Karpas-422 (cell line): ENCODE measurements around the gene CST9L. TPM values are rescaled to one million over a fixed set of nuclear protein-coding genes. Genes with fewer than 3 reads are reported as not detected.
"Not testable (repeated sequence)": the region's sequence is repeated elsewhere in the genome, so short reads cannot be mapped to it uniquely, and the experiment has no call there.

Source experiments
- DNase-seq: peaks from one replicate; pipeline ENCODE4 v3.0.0-alpha.2; 2015
- H2AFZ ChIP-seq: fragments of 200-600 bp; sonication (generic); 2 replicates; pipeline ENCODE4 v1.6.1; 2014; ENCODE audit warnings: antibody characterized with exemption, low read length, mixed read lengths
- H3K27ac ChIP-seq: fragments of 200-600 bp; sonication (generic); 2 replicates; pipeline ENCODE4 v1.5.1; 2014; ENCODE audit warnings: mild to moderate bottlenecking, low read length, moderate library complexity
- H3K27me3 ChIP-seq: fragments of 200-600 bp; sonication (generic); 2 replicates; pipeline ENCODE4 v1.6.1; 2014; ENCODE audit warnings: low read length, mixed read lengths
- H3K36me3 ChIP-seq: fragments of 200-600 bp; sonication (generic); 2 replicates; pipeline ENCODE4 v1.6.1; 2014; ENCODE audit warnings: low read length, mixed read lengths; ENCODE audit not compliant: insufficient read depth
- H3K4me1 ChIP-seq: fragments of 200-600 bp; sonication (generic); 2 replicates; pipeline ENCODE4 v1.6.1; 2014; ENCODE audit warnings: mild to moderate bottlenecking, low read length, mixed read lengths
- H3K4me2 ChIP-seq: fragments of 200-600 bp; sonication (generic); 2 replicates; pipeline ENCODE4 v1.6.1; 2014; ENCODE audit warnings: low read length, low read depth, mild to moderate bottlenecking; ENCODE audit not compliant: poor library complexity, severe bottlenecking
- H3K4me3 ChIP-seq: fragments of 200-600 bp; sonication (generic); 2 replicates; pipeline ENCODE4 v1.5.1; 2014; ENCODE audit warnings: mild to moderate bottlenecking, antibody characterized with exemption, low read length, mixed read lengths
- H3K79me2 ChIP-seq: fragments of 200-600 bp; sonication (generic); 2 replicates; pipeline ENCODE4 v1.6.1; 2014; ENCODE audit warnings: mild to moderate bottlenecking, low read length, mixed read lengths
- H3K9ac ChIP-seq: fragments of 200-600 bp; sonication (generic); 2 replicates; pipeline ENCODE4 v1.6.0; 2014; ENCODE audit warnings: low read length
- H3K9me2 ChIP-seq: fragments of 200-600 bp; sonication (generic), shearing (Covaris generic); replicated peaks from 2 replicates; pipeline ENCODE4 v1.6.0; 2014; ENCODE audit warnings: mild to moderate bottlenecking, low read length, moderate library complexity; ENCODE audit not compliant: insufficient read depth
- H3K9me3 ChIP-seq: fragments of 300-700, 200-600 bp; sonication (generic); 2 replicates; pipeline ENCODE4 v1.6.1; 2014; ENCODE audit warnings: low read length, mixed read lengths
- H4K20me1 ChIP-seq: fragments of 200-600 bp; sonication (generic); 2 replicates; pipeline ENCODE4 v1.6.1; 2014; ENCODE audit warnings: mild to moderate bottlenecking, antibody characterized with exemption, low read length, low read depth; ENCODE audit not compliant: insufficient read depth
- total RNA-seq: library from RNA; depleted of rRNA; stranded (reverse); fragments of >200 nt; shearing (Covaris generic); gene quantifications from 2 replicates; pipeline ENCODE4 v1.2.3, GENCODE V29; 2014; ENCODE audit warnings: low replicate concordance

The CST9L gene
- total RNA-seq, 1 experiment from 2014 or later, result not detected

GRCh38 chr20:23583526-23583925 lies 15.2 kb upstream of the CST9L start:
- Histone ChIP-seq H3K27ac (no peak overlapping the region), H3K79me2 (no peaks in the 10 kb centered on the region), H4K20me1 (no peaks in the 10 kb centered on the region), H3K4me3 (no peak overlapping the region), H3K9me2 (no peaks in the 10 kb centered on the region), H3K9ac (no peak overlapping the region), H2AFZ (no peak overlapping the region), H3K27me3 (no peaks in the 10 kb centered on the region), H3K4me2 (no peak overlapping the region), H3K4me1 (peaks cover 12% of the 10 kb centered on the region), H3K9me3 (no peaks in the 10 kb centered on the region), H3K36me3 (no peaks in the 10 kb centered on the region)
- DNase-seq, result no peak

- Histone ChIP-seq H3K4me1 (peaks cover 6% of the 10 kb centered on the region; the same call in 1 of the 2 replicates), H3K9ac (no peak overlapping the region), H3K79me2 (no peaks in the 10 kb centered on the region), H4K20me1 (no peaks in the 10 kb centered on the region), H3K4me2 (no peak overlapping the region), H3K9me3 (no peaks in the 10 kb centered on the region), H3K4me3 (no peak overlapping the region), H3K36me3 (no peaks in the 10 kb centered on the region), H3K27ac (no peak overlapping the region), H3K27me3 (no peaks in the 10 kb centered on the region), H2AFZ (no peak overlapping the region), H3K9me2 (no peaks in the 10 kb centered on the region)
- no peak for DNase-seq
Measured at GRCh38 chr20:23582293-23582692, 14.0 kb upstream of the CST9L start.

DNA sequence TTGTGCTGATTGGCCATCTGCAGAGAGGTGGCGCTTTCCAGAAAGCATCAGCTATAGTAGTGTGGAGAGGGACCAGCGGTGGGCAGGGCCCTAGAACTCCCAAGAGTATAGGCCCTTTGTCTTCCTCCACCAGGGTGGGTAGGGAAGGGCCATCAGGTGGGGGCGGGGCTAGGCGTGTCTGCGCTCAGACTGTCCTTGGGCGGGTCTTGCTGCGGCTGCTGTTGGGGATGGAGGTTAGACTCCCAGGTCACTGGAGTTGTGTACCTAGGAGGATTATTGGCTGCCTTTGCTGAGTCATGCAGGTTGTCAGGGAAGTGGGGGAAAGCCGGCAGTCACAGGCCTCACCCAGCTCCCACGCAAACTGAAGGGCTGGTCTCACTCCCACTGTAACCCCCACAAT lies 13.5 kb upstream of the CST9L start:
- H2AFZ ChIP-seq, result not testable (repeated sequence)

DNA sequence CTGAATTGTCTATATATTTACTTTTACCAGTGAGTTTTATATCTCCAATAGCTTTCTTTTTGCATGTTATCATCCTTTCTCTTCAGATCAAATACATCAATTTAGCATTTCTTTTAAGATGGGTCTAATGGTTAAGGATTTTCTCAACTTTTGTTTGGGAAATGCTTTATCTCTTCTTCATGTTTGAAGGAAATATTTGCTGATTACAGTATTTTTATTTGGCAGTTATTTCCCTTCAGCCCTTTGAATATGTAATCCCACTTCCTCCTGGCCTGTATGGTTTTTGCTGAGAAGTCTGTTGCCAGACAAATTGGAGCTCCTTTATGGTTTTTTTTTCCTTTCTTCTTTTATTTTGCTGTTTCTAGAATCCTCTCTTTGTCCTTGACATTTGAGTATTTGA lies 6.7 kb upstream of the CST9L start:
- no peak overlapping the region for H3K27ac ChIP-seq
- no peaks in the 10 kb centered on the region for H3K27me3 ChIP-seq
- H3K36me3 ChIP-seq, result no peaks in the 10 kb centered on the region
- no peak overlapping the region for H3K9ac ChIP-seq
- H2AFZ ChIP-seq, result no peak overlapping the region
- no peak overlapping the region for H3K4me2 ChIP-seq
- no peaks in the 10 kb centered on the region for H4K20me1 ChIP-seq
- H3K9me2 ChIP-seq, result no peaks in the 10 kb centered on the region
- H3K4me3 ChIP-seq, result no peak overlapping the region
- H3K9me3 ChIP-seq, result no peaks in the 10 kb centered on the region
- no peaks in the 10 kb centered on the region for H3K79me2 ChIP-seq
- H3K4me1 ChIP-seq, result no peaks in the 10 kb centered on the region
- no peak for DNase-seq

More for the DNA sequence above, 13.5 kb upstream of the CST9L start:
- not testable (repeated sequence) for H3K4me1 ChIP-seq, H3K27ac ChIP-seq, DNase-seq, H3K4me2 ChIP-seq, H4K20me1 ChIP-seq, H3K4me3 ChIP-seq, H3K79me2 ChIP-seq, H3K36me3 ChIP-seq, H3K9me3 ChIP-seq, H3K9me2 ChIP-seq, H3K9ac ChIP-seq, H3K27me3 ChIP-seq

- no peaks in the 10 kb centered on the region for H4K20me1 ChIP-seq
- no peak overlapping the region for H3K4me2 ChIP-seq
- no peak for DNase-seq
- H3K4me3 ChIP-seq, result no peak overlapping the region
- H2AFZ ChIP-seq, result no peak overlapping the region
- no peaks in the 10 kb centered on the region for H3K9me3 ChIP-seq
- H3K79me2 ChIP-seq, result no peaks in the 10 kb centered on the region
- H3K36me3 ChIP-seq, result no peaks in the 10 kb centered on the region
- no peak overlapping the region for H3K9ac ChIP-seq
- H3K27ac ChIP-seq, result no peak overlapping the region
- H3K9me2 ChIP-seq, result no peaks in the 10 kb centered on the region
- no peaks in the 10 kb centered on the region for H3K27me3 ChIP-seq
- no peaks in the 10 kb centered on the region for H3K4me1 ChIP-seq
Measured at GRCh38 chr20:23570178-23570760, 2.0 kb upstream of the CST9L start.

DNA sequence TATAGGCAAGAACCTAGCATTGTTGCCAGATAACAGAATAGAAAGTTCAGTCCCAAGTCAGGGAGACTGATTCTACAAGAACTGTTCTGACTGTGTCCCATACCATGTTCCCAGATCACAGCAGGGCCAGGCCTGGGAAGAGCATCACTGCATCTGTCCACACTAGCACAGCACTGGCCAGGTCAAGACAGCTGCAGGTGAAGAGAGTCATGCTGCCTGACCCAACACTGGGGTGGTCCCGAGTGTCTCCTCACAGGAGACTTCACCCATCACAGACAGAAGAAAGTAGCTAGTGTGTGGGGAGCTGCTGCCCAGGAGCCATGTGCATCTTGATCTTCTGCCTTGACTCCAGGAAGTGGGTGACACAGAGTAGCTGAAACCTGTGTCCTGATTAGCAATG lies 1.3 kb upstream of the CST9L start:
- no peaks in the 10 kb centered on the region for H3K9me2 ChIP-seq
- no peaks in the 10 kb centered on the region for H3K9me3 ChIP-seq
- DNase-seq, result no peak
- no peak overlapping the region for H3K27ac ChIP-seq
- no peaks in the 10 kb centered on the region for H3K27me3 ChIP-seq
- no peaks in the 10 kb centered on the region for H3K79me2 ChIP-seq
- H3K4me2 ChIP-seq, result no peak overlapping the region
- H3K4me1 ChIP-seq, result no peaks in the 10 kb centered on the region
- no peaks in the 10 kb centered on the region for H3K36me3 ChIP-seq
- H4K20me1 ChIP-seq, result no peaks in the 10 kb centered on the region
- no peak overlapping the region for H2AFZ ChIP-seq
- H3K9ac ChIP-seq, result no peak overlapping the region
- H3K4me3 ChIP-seq, result no peak overlapping the region

DNA sequence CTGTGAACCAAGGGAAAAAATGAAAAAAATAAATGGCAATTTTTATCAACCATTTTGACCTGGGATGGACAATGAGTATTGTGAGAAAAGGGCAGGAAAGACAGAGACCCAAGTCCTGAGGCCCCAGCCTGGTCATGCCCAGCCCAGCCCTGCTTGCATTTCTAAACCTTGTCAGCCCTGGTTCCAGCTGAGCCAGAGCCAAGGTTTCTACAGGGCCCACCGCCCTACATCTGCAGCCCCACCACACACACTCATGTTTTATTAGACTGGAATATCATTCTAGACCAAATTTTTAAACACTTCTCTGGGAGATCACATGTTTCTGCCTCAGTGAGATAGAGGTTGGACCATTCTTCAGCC lies 667 bp upstream of the CST9L start:
- no peak for DNase-seq
- Histone ChIP-seq H3K4me3 (no peak overlapping the region), H3K9ac (no peak overlapping the region), H2AFZ (no peak overlapping the region), H3K4me1 (no peaks in the 10 kb centered on the region), H3K79me2 (no peaks in the 10 kb centered on the region), H3K9me3 (no peaks in the 10 kb centered on the region), H3K4me2 (no peak overlapping the region), H3K36me3 (no peaks in the 10 kb centered on the region), H3K27ac (no peak overlapping the region), H3K9me2 (no peaks in the 10 kb centered on the region), H4K20me1 (no peaks in the 10 kb centered on the region), H3K27me3 (no peaks in the 10 kb centered on the region)

DNA sequence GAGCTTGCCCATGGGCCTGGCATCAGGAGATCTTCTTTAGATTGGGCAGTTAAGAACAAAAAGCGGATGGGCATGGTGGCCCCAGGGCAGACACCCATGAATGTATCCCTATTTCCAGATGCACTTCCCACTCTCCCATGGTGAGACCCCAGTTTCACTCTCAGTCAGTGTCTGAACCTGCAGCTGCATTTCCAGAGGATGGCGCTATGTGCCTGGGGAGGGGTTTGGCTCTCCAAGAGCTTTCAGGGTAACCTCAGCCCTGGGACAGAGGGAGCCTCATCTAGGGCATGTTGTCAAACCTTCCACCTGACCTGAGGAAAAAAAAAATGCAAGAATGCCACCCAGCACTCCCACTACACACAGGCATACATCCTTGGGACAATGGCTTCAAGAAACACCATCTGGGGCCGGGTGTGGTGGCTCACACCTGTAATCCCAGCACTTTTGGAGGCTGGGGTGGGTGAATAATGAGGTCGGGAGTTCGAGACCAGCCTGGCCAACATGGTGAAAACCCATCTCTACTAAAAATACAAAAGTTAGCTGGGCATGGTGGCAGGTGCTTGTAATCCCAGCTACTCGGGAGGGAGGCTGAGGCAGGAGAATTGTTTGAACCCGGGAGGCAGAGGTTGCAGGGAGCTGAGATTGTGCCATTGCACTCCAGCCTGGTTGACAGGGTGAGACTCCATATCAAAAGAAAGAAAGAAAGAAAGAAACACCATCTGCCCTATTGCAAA lies 1.9 kb downstream of the CST9L start:
- H3K4me3 ChIP-seq, result no peak overlapping the region
- no peaks in the 10 kb centered on the region for H3K36me3 ChIP-seq
- no peaks in the 10 kb centered on the region for H3K27me3 ChIP-seq
- H3K9ac ChIP-seq, result no peak overlapping the region
- H4K20me1 ChIP-seq, result no peaks in the 10 kb centered on the region
- no peak overlapping the region for H3K4me2 ChIP-seq
- no peak overlapping the region for H3K27ac ChIP-seq
- no peak for DNase-seq
- no peaks in the 10 kb centered on the region for H3K79me2 ChIP-seq
- no peaks in the 10 kb centered on the region for H3K9me2 ChIP-seq
- H3K4me1 ChIP-seq, result no peaks in the 10 kb centered on the region
- no peak overlapping the region for H2AFZ ChIP-seq
- H3K9me3 ChIP-seq, result no peaks in the 10 kb centered on the region
